HCT116 (cell line): ENCODE measurements around the gene KTN1. TPM values are rescaled to one million over a fixed set of nuclear protein-coding genes. Genes with fewer than 3 reads are reported as not detected.

Experiments used
- ATAC-seq: fragments of 200-7000 bp; cut with Tn5 transposase; 2 replicates; pipeline ENCODE4 v1.9.1; 2020; ENCODE audit warnings: mild to moderate bottlenecking, moderate library complexity
- BruUV-seq: library from RNA; stranded (reverse); fragments of 400-500 nt; replicated peaks from 2 replicates; lab custom pipeline; 2021; lab: Mats Ljungman, UMichigan
- CTCF ChIA-PET: fragments of 300-600 bp; sonication (Branson Sonifier 250); formaldehyde crosslinking; loops from one replicate; lab custom pipeline; 2021; ENCODE audit warnings: antibody characterized with exemption; lab: Charles Lee
- POLR2A ChIA-PET: fragments of 300-600, 350-600 bp; sonication (Branson Sonifier 250); formaldehyde crosslinking; loops from one replicate; lab custom pipeline; 2021; ENCODE audit warnings: antibody characterized with exemption; lab: Charles Lee
- RAD21 ChIA-PET, 2 experiments: fragments of 300-600 bp; sonication (Branson Sonifier 250); formaldehyde crosslinking; loops; one replicate each; lab custom pipeline; 2023; ENCODE audit warnings: low total read pairs in 2 of 2; ENCODE audit not compliant: uncharacterized antibody in 2 of 2, unreplicated experiment in 2 of 2, low non-redundant PET in 1 of 2; lab: Charles Lee
- DNase-seq: peaks from one replicate; pipeline ENCODE4 v3.0.0-alpha.2; 2010; ENCODE audit warnings: low read depth, low spot score
- H2AFZ ChIP-seq: fragments of 200-600 bp; shearing (Covaris generic), sonication (generic); 2 replicates; pipeline ENCODE4 v1.6.1; 2017; ENCODE audit warnings: low read depth, mixed run types, mixed read lengths, antibody characterized with exemption, low read length; ENCODE audit not compliant: poor library complexity, severe bottlenecking
- H3K27ac ChIP-seq: 2 replicates; pipeline ENCODE4 v1.5.1; 2012; ENCODE audit warnings: low read depth, low read length
- H3K27me3 ChIP-seq: fragments of 200-600 bp; sonication (generic); 2 replicates; pipeline ENCODE4 v1.6.1; 2016; ENCODE audit warnings: mixed run types, low read length, mixed read lengths; ENCODE audit not compliant: insufficient read depth
- H3K36me3 ChIP-seq, 2 experiments: fragments of 200-500 bp in 1 of 2; fragments of 200-600 bp in 1 of 2; sonication (Bioruptor generic) in 1 of 2; sonication (generic) in 1 of 2; 2 replicates each; pipeline versions ENCODE4 v1.5.1 to v1.6.1; 2014 to 2016; ENCODE audit warnings: low read length in 2 of 2, inconsistent platforms in 1 of 2, mixed read lengths in 1 of 2, mixed run types in 1 of 2; ENCODE audit not compliant: insufficient read depth in 2 of 2, control insufficient read depth in 1 of 2
- H3K4me1 ChIP-seq, 2 experiments: fragments of 200-600 bp in 1 of 2; sonication (generic) in 1 of 2; 2 replicates each; pipeline versions ENCODE4 v1.5.1 to v1.6.1; 2012 to 2017; ENCODE audit warnings: low read length in 2 of 2, inconsistent platforms in 1 of 2, mild to moderate bottlenecking in 1 of 2, mixed read lengths in 1 of 2, mixed run types in 1 of 2, moderate library complexity in 1 of 2; ENCODE audit not compliant: insufficient read depth in 2 of 2, control insufficient read depth in 1 of 2
- H3K4me2 ChIP-seq: fragments of 200-600 bp; sonication (generic); 2 replicates; pipeline ENCODE4 v1.6.1; 2017; ENCODE audit warnings: mixed run types, low read length, mixed read lengths
- H3K4me3 ChIP-seq, 2 experiments: fragments of 200-600 bp in 1 of 2; sonication (generic) in 1 of 2; replicated peaks in 1 of 2; 2 replicates each; pipeline ENCODE4 v1.5.1; 2011 to 2016; ENCODE audit warnings: low read length in 2 of 2, control low read depth in 1 of 2, low read depth in 1 of 2, mild to moderate bottlenecking in 1 of 2, mixed read lengths in 1 of 2, mixed run types in 1 of 2
- H3K79me2 ChIP-seq: fragments of 200-600 bp; sonication (generic); 2 replicates; pipeline ENCODE4 v1.6.1; 2017; ENCODE audit warnings: mild to moderate bottlenecking, mixed run types, low read length, moderate library complexity, mixed read lengths; ENCODE audit not compliant: insufficient read depth
- H3K9ac ChIP-seq: fragments of 200-600 bp; sonication (generic); 2 replicates; pipeline ENCODE4 v1.6.1; 2016; ENCODE audit warnings: low read length, mixed read lengths
- H3K9me2 ChIP-seq: fragments of 200-600 bp; sonication (generic), shearing (Covaris generic); 2 replicates; pipeline ENCODE4 v1.6.1; 2017; ENCODE audit warnings: mixed run types, mild to moderate bottlenecking, moderate library complexity; ENCODE audit not compliant: insufficient read depth
- H3K9me3 ChIP-seq, 2 experiments: fragments of 200-500 bp in 1 of 2; fragments of 200-600 bp in 1 of 2; sonication (Bioruptor generic) in 1 of 2; sonication (generic) in 1 of 2; 2 replicates each; pipeline ENCODE4 v1.6.1; 2014 to 2017; ENCODE audit warnings: low read length in 2 of 2, mixed read lengths in 2 of 2, inconsistent platforms in 1 of 2, low read depth in 1 of 2, mild to moderate bottlenecking in 1 of 2, mixed run types in 1 of 2, moderate library complexity in 1 of 2; ENCODE audit not compliant: control insufficient read depth in 1 of 2, insufficient read depth in 1 of 2
- H4K20me1 ChIP-seq: fragments of 200-600 bp; sonication (generic), shearing (Covaris generic); 2 replicates; pipeline ENCODE4 v1.6.1; 2017; ENCODE audit warnings: mixed run types, mild to moderate bottlenecking, moderate library complexity; ENCODE audit not compliant: insufficient read depth
- ATF3 ChIP-seq: IDR thresholded peaks from 2 replicates; pipeline ENCODE4 v1.6.1; 2012
- ELF1 ChIP-seq: IDR thresholded peaks from 2 replicates; pipeline ENCODE4 v1.6.1; 2012; ENCODE audit warnings: low read depth, borderline replicate concordance
- EZH2 ChIP-seq: fragments of 200-600 bp; sonication (generic); IDR thresholded peaks from 2 replicates; pipeline ENCODE4 v1.6.1; 2017; ENCODE audit warnings: antibody characterized with exemption, mixed run types
- MAX ChIP-seq: IDR thresholded peaks from 2 replicates; pipeline ENCODE4 v1.6.1; 2012
- POLR2A ChIP-seq: IDR thresholded peaks from 2 replicates; pipeline ENCODE4 v1.7.0; 2011; ENCODE audit warnings: borderline replicate concordance; ENCODE audit not compliant: insufficient read depth, insufficient read length; ENCODE audit errors: extremely low read depth
- RAD21 ChIP-seq: IDR thresholded peaks from 2 replicates; pipeline ENCODE4 v1.6.1; 2012; ENCODE audit warnings: low read depth, mild to moderate bottlenecking
- REST ChIP-seq: IDR thresholded peaks from 2 replicates; pipeline ENCODE4 v1.6.1; 2012; ENCODE audit warnings: low read depth
- SIN3A ChIP-seq: IDR thresholded peaks from 2 replicates; pipeline ENCODE4 v1.6.1; 2012; ENCODE audit warnings: low read depth
- TCF7L2 ChIP-seq: IDR thresholded peaks from 2 replicates; pipeline ENCODE4 v1.7.0; 2011; ENCODE audit warnings: borderline replicate concordance, inconsistent platforms; ENCODE audit not compliant: insufficient read depth, insufficient read length; ENCODE audit errors: extremely low read depth
- ZBTB33 ChIP-seq: IDR thresholded peaks from 2 replicates; pipeline ENCODE4 v1.6.1; 2011; ENCODE audit warnings: mild to moderate bottlenecking, low read length, moderate library complexity; ENCODE audit not compliant: insufficient replicate concordance; ENCODE audit errors: extremely low read depth
- ZFX ChIP-seq: fragments of 450-650 bp; IDR thresholded peaks from 2 replicates; pipeline ENCODE4 v1.6.1; 2017
- ZNF274 ChIP-seq: fragments of 200-500 bp; sonication (Bioruptor generic); IDR thresholded peaks from 2 replicates; pipeline ENCODE4 v1.6.1; 2014; ENCODE audit warnings: mild to moderate bottlenecking, low read depth, low read length, inconsistent platforms
- intact Hi-C: fragments of 100-400 bp; cut with micrococcal nuclease; formaldehyde crosslinking; loops from 2 replicates; pipeline ENCODE4 v1.10.0; 2022
- total RNA-seq: library from RNA; stranded (reverse); gene quantifications from one replicate; pipeline ENCODE4 v1.2.1, GENCODE V29; 2021; ENCODE audit not compliant: unreplicated experiment

KTN1 gene
- total RNA-seq, 1 experiment from 2014 or later, result 105 TPM

- BruUV-seq, result no TSS peak
- H3K9ac ChIP-seq, result no peak overlapping the region
- ATAC-seq, result no peak
- H3K27me3 ChIP-seq, result no peaks in the 10 kb centered on the region
- intact Hi-C loops, result no loop called here
- no peak overlapping the region for H3K27ac ChIP-seq
- ChIA-PET RAD21 (no interaction called here), POLR2A (no interaction called here)
- no peaks in the 10 kb centered on the region for H3K79me2 ChIP-seq
- H3K4me2 ChIP-seq, result no peak overlapping the region
- DNase-seq, result no peak
- H3K9me3 ChIP-seq, result no peaks in the 10 kb centered on the region
- no peaks in the 10 kb centered on the region for H3K36me3 ChIP-seq
- no peaks in the 10 kb centered on the region for H4K20me1 ChIP-seq
- no peak overlapping the region for H3K4me3 ChIP-seq
- no peak for TF ChIP-seq ATF3
- TF ChIP-seq, all 23 proteins: peak for 0
- Histone ChIP-seq H3K4me1 (peaks cover 2 to 21% of the 10 kb centered on the region in 2 experiments), H3K9me2 (no peaks in the 10 kb centered on the region), H2AFZ (no peak overlapping the region)
- CTCF ChIA-PET, result interaction anchor here (1.1 kb wide), 1 partner anchor 264 kb away, joined by 3 read pairs; no protein-coding TSS in a partner anchor
Observed at GRCh38 chr14:55701638-55702037, 121.6 kb downstream of the KTN1 start.

- Histone ChIP-seq H3K9me2 (no peaks in the 10 kb centered on the region), H3K4me3 (no peak overlapping the region), H3K36me3 (no peaks in the 10 kb centered on the region), H3K9me3 (no peaks in the 10 kb centered on the region), H3K27ac (no peak overlapping the region), H3K4me2 (no peak overlapping the region), H3K9ac (no peak overlapping the region), H3K4me1 (peaks cover 2 to 19% of the 10 kb centered on the region in 2 experiments), H2AFZ (no peak overlapping the region), H4K20me1 (no peaks in the 10 kb centered on the region), H3K79me2 (no peaks in the 10 kb centered on the region), H3K27me3 (no peaks in the 10 kb centered on the region)
- DNase-seq, result no peak
- intact Hi-C loops, result no loop called here
- POLR2A ChIA-PET, result no interaction called here
- no TSS peak for BruUV-seq
- RAD21 ChIA-PET, result no interaction called here
- no peak for ATAC-seq
- CTCF ChIA-PET, result interaction anchor here (1.1 kb wide), 1 partner anchor 264 kb away, joined by 3 read pairs; no protein-coding TSS in a partner anchor
- TF ChIP-seq SIN3A, result no peak
- TF ChIP-seq MAX, result no peak
- no peak for TF ChIP-seq ZFX
- no peak for TF ChIP-seq ELF1
- no peak for TF ChIP-seq TCF7L2
- TF ChIP-seq RAD21, result no peak
- no peak for TF ChIP-seq ZNF274
- TF ChIP-seq REST, result no peak
- TF ChIP-seq ATF3, result no peak
- TF ChIP-seq POLR2A, result no peak
- TF ChIP-seq ZBTB33, result no peak
- no peak for TF ChIP-seq EZH2
Observed at GRCh38 chr14:55702511-55702910, 122.5 kb downstream of the KTN1 start.
